ENCODE results near the gene MGAT5B.

Gene MGAT5B

GRCh38 chr17:76852843-76853242 lies 15.4 kb upstream of the MGAT5B start:
- H3K9me3 ChIP-seq (ENCODE audit: severe bottlenecking), result peaks cover 4% of the 10 kb centered on the region
- no peaks in the 10 kb centered on the region for H3K27me3 ChIP-seq (ENCODE audit: insufficient read depth, low read depth, severe bottlenecking)
- DNase-seq, result no peak
- H3K36me3 ChIP-seq, result no peaks in the 10 kb centered on the region
- TF ChIP-seq CTCF (IDR thresholded peaks at IDR 0.05; ENCODE audit: low read depth, low read length), result no peak
- no peak overlapping the region for H3K27ac ChIP-seq
- no peak overlapping the region for H3K4me3 ChIP-seq (ENCODE audit: low read depth, low read length)

GRCh38 chr17:76855105-76855504 lies 13.1 kb upstream of the MGAT5B start:
- TF ChIP-seq CTCF (IDR thresholded peaks at IDR 0.05; ENCODE audit: low read depth, low read length), result no peak
- Histone ChIP-seq H3K36me3 (no peaks in the 10 kb centered on the region), H3K27ac (no peak overlapping the region), H3K4me3 (ENCODE audit: low read depth, low read length) (no peak overlapping the region), H3K27me3 (ENCODE audit: insufficient read depth, low read depth, severe bottlenecking) (no peaks in the 10 kb centered on the region), H3K9me3 (ENCODE audit: severe bottlenecking) (peaks cover 4% of the 10 kb centered on the region)
- DNase-seq, result no peak

- H3K27me3 ChIP-seq (ENCODE audit: insufficient read depth, low read depth, severe bottlenecking), result no peaks in the 10 kb centered on the region
- no peak for DNase-seq
Measured at GRCh38 chr17:76862079-76862478, 6.1 kb upstream of the MGAT5B start.

GRCh38 chr17:76862494-76862893 lies 5.7 kb upstream of the MGAT5B start:
- Histone ChIP-seq H3K4me3 (ENCODE audit: low read depth, low read length) (no peak overlapping the region), H3K27ac (no peak overlapping the region), H3K9me3 (ENCODE audit: severe bottlenecking) (peaks cover 4% of the 10 kb centered on the region), H3K36me3 (no peaks in the 10 kb centered on the region), H3K27me3 (ENCODE audit: insufficient read depth, low read depth, severe bottlenecking) (no peaks in the 10 kb centered on the region)
- DNase-seq, result no peak
- TF ChIP-seq CTCF (IDR thresholded peaks at IDR 0.05; ENCODE audit: low read depth, low read length), result no peak

More at GRCh38 chr17:76862079-76862478, 6.1 kb upstream of the MGAT5B start:
- H3K27ac ChIP-seq, result no peak overlapping the region
- peaks cover 4% of the 10 kb centered on the region for H3K9me3 ChIP-seq (ENCODE audit: severe bottlenecking)
- TF ChIP-seq CTCF (IDR thresholded peaks at IDR 0.05; ENCODE audit: low read depth, low read length), result no peak
- no peak overlapping the region for H3K4me3 ChIP-seq (ENCODE audit: low read depth, low read length)
- H3K36me3 ChIP-seq, result no peaks in the 10 kb centered on the region

- Histone ChIP-seq H3K27me3 (ENCODE audit: insufficient read depth, low read depth, severe bottlenecking) (no peaks in the 10 kb centered on the region), H3K36me3 (no peaks in the 10 kb centered on the region), H3K27ac (no peak overlapping the region), H3K4me3 (ENCODE audit: low read depth, low read length) (no peak overlapping the region), H3K9me3 (ENCODE audit: severe bottlenecking) (peaks cover 6% of the 10 kb centered on the region)
- TF ChIP-seq CTCF (IDR thresholded peaks at IDR 0.05; ENCODE audit: low read depth, low read length), result no peak
- DNase-seq, result no peak
Measured at GRCh38 chr17:76864024-76864423, 4.2 kb upstream of the MGAT5B start.

- no peak for DNase-seq
- H3K27ac ChIP-seq, result no peak overlapping the region
Measured at GRCh38 chr17:76865174-76865573, 3.0 kb upstream of the MGAT5B start.

More at GRCh38 chr17:76865174-76865573, 3.0 kb upstream of the MGAT5B start:
- TF ChIP-seq CTCF (IDR thresholded peaks at IDR 0.05; ENCODE audit: low read depth, low read length), result no peak
- peaks cover 6% of the 10 kb centered on the region for H3K9me3 ChIP-seq (ENCODE audit: severe bottlenecking)
- H3K4me3 ChIP-seq (ENCODE audit: low read depth, low read length), result no peak overlapping the region
- no peaks in the 10 kb centered on the region for H3K27me3 ChIP-seq (ENCODE audit: insufficient read depth, low read depth, severe bottlenecking)
- no peaks in the 10 kb centered on the region for H3K36me3 ChIP-seq

All from WERI-Rb-1 (cell line).